ENCODE measurements around the gene PAK1. TPM values are rescaled to one million over a fixed set of nuclear protein-coding genes. Genes with fewer than 3 reads are reported as not detected.
A peak's percentile ranks its signal among the peaks of the same experiment; 100 is the strongest.

Gene PAK1
- total RNA-seq, 1 donor from 2014 or later = 69.1 TPM

GRCh38 chr11:77435972-77436371, 37.9 kb downstream of the PAK1 start:
- no peak for DNase-seq

DNA sequence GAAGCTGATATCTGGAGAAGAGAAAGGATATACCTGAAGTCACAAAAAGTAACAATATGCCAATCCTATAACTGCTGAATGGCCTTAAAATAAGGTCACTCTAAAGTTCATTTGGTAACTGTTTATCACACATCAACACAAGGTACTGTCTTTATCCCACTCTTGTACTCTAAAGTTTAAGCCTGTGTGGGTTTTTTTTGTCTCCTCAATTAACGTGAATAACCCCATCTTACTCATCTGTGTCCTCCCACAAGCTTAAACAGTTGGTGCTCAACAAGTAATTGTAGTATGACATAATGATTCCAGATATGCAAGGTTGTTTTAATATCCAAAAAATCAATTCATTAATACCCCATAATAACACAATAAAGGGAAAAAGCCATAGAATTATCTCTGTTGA, 42.1 kb downstream of the PAK1 start:
- no peak for DNase-seq

DNA sequence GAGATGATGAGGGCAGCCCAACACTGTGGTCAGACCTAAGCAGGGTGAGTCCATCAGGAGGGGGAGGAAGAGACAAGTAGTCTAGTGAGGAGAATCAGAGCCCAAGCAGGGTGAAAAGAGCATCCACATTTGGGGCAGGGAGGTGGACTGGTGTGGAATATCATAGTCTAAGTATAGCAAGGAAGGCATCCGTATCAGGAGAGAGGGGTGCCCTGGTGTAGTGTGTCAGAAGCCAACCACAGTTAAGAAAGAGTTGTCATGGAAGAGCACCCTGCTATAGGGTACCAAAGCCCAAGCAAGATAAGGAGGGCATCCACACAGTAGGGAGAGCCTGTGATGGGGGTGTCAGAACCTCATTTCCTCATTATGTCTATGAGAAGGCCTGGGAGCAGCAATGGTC, 45.3 kb downstream of the PAK1 start:
- no peak for DNase-seq

GRCh38 chr11:77425346-77425745, 48.5 kb downstream of the PAK1 start:
- DNase-seq = no peak

DNA sequence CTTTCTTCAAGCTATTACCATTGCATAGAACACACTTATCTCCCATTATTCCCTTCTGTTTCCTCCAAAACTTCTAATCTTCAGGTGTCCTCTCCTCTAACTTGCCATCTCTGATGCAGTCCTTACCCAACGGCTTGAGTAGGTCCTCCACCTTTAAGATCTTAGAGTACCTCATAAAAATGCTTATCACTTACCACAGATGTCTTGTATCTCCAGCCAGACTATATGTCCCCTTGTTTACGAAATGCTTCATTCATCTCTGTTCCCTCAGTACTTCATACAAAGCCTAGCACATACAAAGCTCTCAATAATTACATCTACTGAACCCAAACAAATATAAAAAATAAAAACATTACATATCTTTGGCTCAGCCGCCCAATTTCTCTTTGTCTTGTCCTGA, 49.2 kb downstream of the PAK1 start:
- no peak for DNase-seq

- no peak for DNase-seq
These were observed 50.3 kb downstream of the PAK1 start for GRCh38 chr11:77423624-77424023.

DNA sequence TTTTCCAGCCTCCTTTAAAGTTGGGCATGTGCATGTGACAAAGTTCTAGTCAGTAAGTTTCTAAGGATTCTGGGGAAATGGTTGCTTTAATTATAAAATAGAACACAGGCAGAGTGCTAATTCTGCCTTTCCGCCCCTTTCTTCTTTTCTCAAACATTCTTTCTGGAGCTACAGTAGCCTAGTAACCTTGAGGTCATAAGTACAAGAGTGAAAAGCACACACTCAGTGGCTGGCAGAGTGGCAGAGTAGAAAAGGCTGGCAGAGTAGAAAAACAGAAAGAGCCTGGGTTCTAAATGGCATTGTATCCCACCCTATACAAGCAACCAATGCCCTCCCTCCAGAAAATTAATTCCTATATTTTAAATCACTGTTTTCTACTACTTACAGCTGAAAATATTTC, 51.2 kb downstream of the PAK1 start:
- DNase-seq = no peak

- no peak for DNase-seq
These were observed 52.7 kb downstream of the PAK1 start for GRCh38 chr11:77421041-77421723.

DNA sequence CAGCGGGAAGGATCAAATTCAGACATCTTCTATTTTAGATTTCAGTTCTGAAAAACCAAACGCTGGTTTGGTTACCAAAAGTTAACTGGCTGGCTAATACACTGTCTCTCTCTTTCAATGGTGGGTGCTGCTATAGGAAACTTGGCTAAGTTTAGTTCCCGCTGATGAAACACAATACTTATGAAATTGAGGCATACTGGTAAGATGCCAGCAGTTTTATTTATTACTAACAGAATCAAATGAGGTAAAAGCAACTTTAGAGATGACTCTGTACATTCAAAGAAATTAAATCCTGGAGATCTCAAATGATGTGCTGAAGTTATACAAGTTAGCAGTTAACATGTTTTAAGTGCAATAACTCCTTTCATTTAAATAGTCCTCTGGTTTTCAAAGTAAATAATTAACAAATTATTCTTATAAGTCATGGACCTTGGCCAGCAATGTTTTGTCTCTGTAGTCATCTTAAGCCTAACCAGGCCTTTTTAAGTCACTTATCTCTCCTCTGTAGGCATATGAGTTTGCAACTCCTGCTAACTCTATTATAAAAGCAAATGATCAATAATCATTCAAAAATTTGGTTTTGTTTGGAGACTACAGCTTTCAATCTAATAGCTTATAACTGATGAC, 54.8 kb downstream of the PAK1 start:
- no peak for DNase-seq

GRCh38 chr11:77418155-77418970, 55.5 kb downstream of the PAK1 start:
- no peak for DNase-seq

GRCh38 chr11:77416357-77416756, 57.5 kb downstream of the PAK1 start:
- DNase-seq = no peak

DNA sequence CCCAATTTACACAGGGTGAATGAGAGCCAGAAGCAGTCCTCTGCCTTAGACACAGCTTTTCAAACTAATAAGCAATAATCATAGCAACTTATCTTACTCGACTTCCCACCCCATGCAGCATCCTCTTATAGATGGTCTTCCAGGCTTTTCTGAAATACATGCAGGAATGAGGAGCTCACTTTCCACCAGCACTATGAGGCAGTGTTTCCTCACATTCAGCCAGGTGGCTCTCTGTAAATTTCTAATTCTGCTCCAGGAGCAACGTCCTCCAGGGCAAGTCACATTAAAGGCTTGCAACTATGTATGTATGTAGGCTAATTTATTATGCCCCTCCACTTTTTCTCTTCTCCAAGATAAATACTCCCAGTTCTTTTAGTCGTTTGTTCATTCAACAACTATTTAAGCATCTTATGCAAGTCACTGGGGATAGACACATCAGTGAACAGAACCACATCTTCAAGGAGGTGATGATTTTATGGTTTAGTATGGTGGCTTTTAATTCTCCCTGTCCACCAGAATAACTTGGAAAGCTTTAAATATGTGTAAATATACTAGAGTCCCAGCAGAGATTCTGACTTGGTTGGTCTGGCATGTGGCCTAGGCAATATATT, 59.9 kb downstream of the PAK1 start:
- DNase-seq = no peak

- DNase-seq = no peak
These were observed 61.1 kb downstream of the PAK1 start for GRCh38 chr11:77412814-77413213.

DNA sequence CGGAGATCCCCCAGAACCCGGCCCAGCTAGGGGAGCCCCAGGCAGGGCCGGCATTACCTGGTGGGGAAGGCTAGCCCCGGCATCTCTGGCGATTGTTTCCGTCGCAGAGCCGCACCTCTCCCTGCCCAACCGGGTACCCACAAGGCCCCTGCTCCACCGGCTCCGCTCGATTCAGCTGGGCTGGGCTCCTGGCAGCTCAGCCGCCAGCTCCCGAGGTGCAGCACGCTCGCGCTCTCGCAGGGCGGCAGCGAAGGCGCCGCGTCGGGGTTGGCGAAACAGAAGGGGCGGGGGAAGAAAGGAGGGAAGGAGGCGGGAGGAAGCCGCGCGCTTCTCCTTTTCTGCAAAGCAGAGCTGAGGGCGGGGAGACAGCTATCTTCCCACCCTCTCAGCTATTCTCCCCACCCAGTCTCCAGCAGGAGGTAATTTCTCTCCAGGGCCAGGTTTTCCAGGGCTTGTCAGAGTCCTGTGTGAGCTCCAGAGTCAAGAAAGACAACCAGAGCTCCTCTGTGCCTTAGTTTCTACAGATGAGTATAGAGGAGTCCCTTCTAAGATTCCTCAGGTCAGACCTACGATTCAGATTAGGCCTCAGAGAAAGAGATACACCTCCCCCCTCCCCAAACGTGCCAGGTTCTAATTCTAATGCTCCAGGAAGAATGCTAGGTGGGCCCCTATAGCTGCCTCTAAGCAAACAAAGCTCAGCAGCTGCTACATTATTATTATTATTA, 62.0 kb downstream of the PAK1 start:
- DNase-seq = peak; percentile 94

DNA sequence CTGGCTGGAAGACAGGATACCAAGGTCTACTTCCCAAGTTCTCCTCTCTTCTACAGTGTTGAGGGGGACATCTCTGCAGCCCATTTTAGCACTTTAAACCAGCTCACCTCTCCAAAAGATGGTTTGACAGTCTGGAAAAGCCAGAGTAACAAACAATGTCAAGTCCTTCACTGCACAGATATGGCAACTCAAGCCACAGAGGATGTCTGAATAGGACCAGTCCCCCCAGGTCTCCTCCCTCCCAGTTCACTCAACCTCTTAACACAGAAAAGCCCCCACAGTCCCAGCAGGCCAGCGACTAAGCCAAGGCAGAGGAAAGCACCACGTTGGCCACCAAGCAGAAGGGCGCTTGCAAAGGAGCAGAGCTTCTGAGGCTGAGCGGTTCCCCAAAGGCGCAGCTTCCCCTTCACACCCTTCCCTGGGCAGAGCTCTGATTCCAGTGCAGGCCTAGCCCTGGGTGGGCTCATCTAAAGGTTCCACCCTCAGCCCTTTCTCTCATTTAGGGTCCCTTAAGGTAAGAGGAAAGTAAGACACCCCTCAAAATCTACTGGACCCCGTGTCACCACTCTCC, 62.7 kb downstream of the PAK1 start:
- DNase-seq = peak; percentile 42

GRCh38 chr11:77410076-77410827, 63.6 kb downstream of the PAK1 start:
- no peak for DNase-seq

GRCh38 chr11:77409046-77409445, 64.8 kb downstream of the PAK1 start:
- no peak for DNase-seq

DNA sequence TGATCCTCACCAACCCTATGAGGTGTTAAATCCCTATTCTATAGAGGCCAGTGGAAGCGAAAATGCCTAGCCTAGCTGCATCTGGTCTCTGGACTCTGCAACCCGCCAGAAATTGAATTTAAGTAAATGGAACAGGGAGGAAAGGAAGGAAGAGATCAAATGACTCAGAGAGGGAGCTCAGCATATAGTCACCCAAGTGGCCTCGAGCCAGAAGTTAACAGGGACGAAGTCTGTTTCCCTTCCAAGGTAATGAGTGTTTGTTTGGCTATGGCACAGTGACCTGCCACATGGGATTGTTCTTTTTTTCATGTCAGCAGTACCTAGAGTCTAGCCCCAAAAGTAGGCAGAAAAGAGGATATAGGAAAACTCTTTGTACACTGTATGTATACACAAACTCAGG, 66.3 kb downstream of the PAK1 start:
- DNase-seq = peak; percentile 82

GRCh38 chr11:77406396-77406795, 67.5 kb downstream of the PAK1 start:
- no peak for DNase-seq

DNA sequence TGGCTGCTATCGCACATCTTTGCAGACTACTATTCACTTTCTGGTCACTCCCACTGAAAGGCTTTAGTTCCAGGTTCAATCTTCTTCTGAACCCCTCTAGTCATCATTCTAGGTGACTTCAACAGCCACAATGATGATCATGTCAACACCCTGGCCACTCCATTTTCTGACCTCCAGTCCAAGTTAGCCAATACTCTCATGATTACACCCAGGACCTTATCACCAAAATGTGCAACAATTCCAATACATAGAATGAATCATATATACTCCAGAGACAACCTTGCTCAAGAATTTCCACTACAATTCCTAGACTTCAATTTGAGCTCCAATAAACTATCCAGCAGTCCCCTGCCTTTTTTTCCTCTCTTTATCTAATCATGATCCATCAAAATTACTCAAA, 70.7 kb downstream of the PAK1 start:
- DNase-seq = no peak

GRCh38 chr11:77402218-77402556, 71.7 kb downstream of the PAK1 start:
- DNase-seq = no peak
